OCI-LY1 (cell line): Measurements from ENCODE around the gene PRR20D.

Experiments
- EZH2 ChIP-seq: fragments of 200-600 bp; sonication (generic), shearing (Covaris generic); IDR thresholded peaks from 2 replicates; pipeline ENCODE4 v1.8.0; 2017; ENCODE audit warnings: borderline replicate concordance, mixed run types, mild to moderate bottlenecking, antibody characterized with exemption, low read length, moderate library complexity, mixed read lengths
- TF ChIP-seq, protein P1 (sequence below): fragments of 200-600 bp; sonication (generic), shearing (Covaris generic); IDR thresholded peaks from 2 replicates; pipeline ENCODE4 v1.5.1; 2017; ENCODE audit warnings: mild to moderate bottlenecking, antibody characterized with exemption, low read length, moderate library complexity, mixed read lengths

DNA sequence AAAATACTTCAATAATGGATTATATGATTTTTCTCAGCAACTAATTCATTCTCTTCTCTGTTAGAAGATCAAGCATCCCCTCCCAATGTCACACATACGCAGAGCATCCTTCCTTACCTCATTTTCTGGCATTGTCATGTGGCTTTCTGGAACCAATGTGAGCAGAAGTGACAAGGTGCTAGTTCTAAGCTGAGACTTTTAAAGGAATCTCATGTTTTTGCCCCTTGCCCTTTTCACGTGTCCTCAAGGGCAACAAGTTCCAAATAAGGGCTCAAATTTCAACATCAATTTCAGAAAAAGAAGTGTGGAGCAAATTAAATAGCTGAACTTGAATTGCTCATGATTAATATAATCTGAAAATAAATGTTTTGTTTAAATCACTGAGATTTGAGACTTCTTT, 24.3 kb upstream of the PRR20D start:
- TF ChIP-seq, protein P1, sequence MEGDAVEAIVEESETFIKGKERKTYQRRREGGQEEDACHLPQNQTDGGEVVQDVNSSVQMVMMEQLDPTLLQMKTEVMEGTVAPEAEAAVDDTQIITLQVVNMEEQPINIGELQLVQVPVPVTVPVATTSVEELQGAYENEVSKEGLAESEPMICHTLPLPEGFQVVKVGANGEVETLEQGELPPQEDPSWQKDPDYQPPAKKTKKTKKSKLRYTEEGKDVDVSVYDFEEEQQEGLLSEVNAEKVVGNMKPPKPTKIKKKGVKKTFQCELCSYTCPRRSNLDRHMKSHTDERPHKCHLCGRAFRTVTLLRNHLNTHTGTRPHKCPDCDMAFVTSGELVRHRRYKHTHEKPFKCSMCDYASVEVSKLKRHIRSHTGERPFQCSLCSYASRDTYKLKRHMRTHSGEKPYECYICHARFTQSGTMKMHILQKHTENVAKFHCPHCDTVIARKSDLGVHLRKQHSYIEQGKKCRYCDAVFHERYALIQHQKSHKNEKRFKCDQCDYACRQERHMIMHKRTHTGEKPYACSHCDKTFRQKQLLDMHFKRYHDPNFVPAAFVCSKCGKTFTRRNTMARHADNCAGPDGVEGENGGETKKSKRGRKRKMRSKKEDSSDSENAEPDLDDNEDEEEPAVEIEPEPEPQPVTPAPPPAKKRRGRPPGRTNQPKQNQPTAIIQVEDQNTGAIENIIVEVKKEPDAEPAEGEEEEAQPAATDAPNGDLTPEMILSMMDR, result no peak
- TF ChIP-seq EZH2, result no peak
